ENCODE measurements around the gene BCLAF1.

The BCLAF1 gene

GRCh38 chr6:136289579-136290409 lies at the start of gene BCLAF1:
Gene BCLAF1, minus strand, starts transcription at chr6:136289846. Its CDS starts 9,980 bp downstream, at chr6:136279866.
- peak; percentile 98 to 99 for DNase-seq (ENCODE audit: extremely low read depth in 1 of 2, low read depth in 1 of 2)

GRCh38 chr6:136338486-136338885 lies 48.8 kb upstream of the BCLAF1 start:
- no peak for DNase-seq (ENCODE audit: extremely low read depth in 1 of 2, low read depth in 1 of 2)

- no peak for DNase-seq (ENCODE audit: extremely low read depth in 1 of 2, low read depth in 1 of 2)
Measured at GRCh38 chr6:136337606-136338005, 48.0 kb upstream of the BCLAF1 start.

- no peak for DNase-seq (ENCODE audit: extremely low read depth in 1 of 2, low read depth in 1 of 2)
Measured at GRCh38 chr6:136337121-136337520, 47.5 kb upstream of the BCLAF1 start.

- no peak for DNase-seq (ENCODE audit: extremely low read depth in 1 of 2, low read depth in 1 of 2)
Measured at GRCh38 chr6:136335736-136336363, 46.2 kb upstream of the BCLAF1 start.

GRCh38 chr6:136334853-136335252 lies 45.2 kb upstream of the BCLAF1 start:
- no peak for DNase-seq (ENCODE audit: extremely low read depth in 1 of 2, low read depth in 1 of 2)

GRCh38 chr6:136334465-136334846 lies 44.8 kb upstream of the BCLAF1 start:
- DNase-seq (ENCODE audit: extremely low read depth in 1 of 2, low read depth in 1 of 2), result no peak

GRCh38 chr6:136333824-136334464 lies 44.3 kb upstream of the BCLAF1 start:
- DNase-seq (ENCODE audit: extremely low read depth in 1 of 2, low read depth in 1 of 2), result no peak

- no peak for DNase-seq (ENCODE audit: extremely low read depth in 1 of 2, low read depth in 1 of 2)
Measured at GRCh38 chr6:136331461-136331860, 41.8 kb upstream of the BCLAF1 start.

- no peak for DNase-seq (ENCODE audit: extremely low read depth in 1 of 2, low read depth in 1 of 2)
Measured at GRCh38 chr6:136330634-136331033, 41.0 kb upstream of the BCLAF1 start.

GRCh38 chr6:136326038-136326553 lies 36.5 kb upstream of the BCLAF1 start:
- no peak for DNase-seq (ENCODE audit: extremely low read depth in 1 of 2, low read depth in 1 of 2)

- DNase-seq (ENCODE audit: extremely low read depth in 1 of 2, low read depth in 1 of 2), result no peak
Measured at GRCh38 chr6:136324686-136325380, 35.2 kb upstream of the BCLAF1 start.

- DNase-seq (ENCODE audit: extremely low read depth in 1 of 2, low read depth in 1 of 2), result no peak
Measured at GRCh38 chr6:136323431-136324112, 33.9 kb upstream of the BCLAF1 start.

- no peak for DNase-seq (ENCODE audit: extremely low read depth in 1 of 2, low read depth in 1 of 2)
Measured at GRCh38 chr6:136319732-136320131, 30.1 kb upstream of the BCLAF1 start.

- no peak for DNase-seq (ENCODE audit: extremely low read depth in 1 of 2, low read depth in 1 of 2)
Measured at GRCh38 chr6:136318676-136319075, 29.0 kb upstream of the BCLAF1 start.

- no peak for DNase-seq (ENCODE audit: extremely low read depth in 1 of 2, low read depth in 1 of 2)
Measured at GRCh38 chr6:136317971-136318370, 28.3 kb upstream of the BCLAF1 start.

GRCh38 chr6:136317021-136317694 lies 27.5 kb upstream of the BCLAF1 start:
- peak; percentile 9 to 27 for DNase-seq (ENCODE audit: extremely low read depth in 1 of 2, low read depth in 1 of 2)

GRCh38 chr6:136315594-136315993 lies 25.9 kb upstream of the BCLAF1 start:
- no peak for DNase-seq (ENCODE audit: extremely low read depth in 1 of 2, low read depth in 1 of 2)

GRCh38 chr6:136312975-136313374 lies 23.3 kb upstream of the BCLAF1 start:
- DNase-seq (ENCODE audit: extremely low read depth in 1 of 2, low read depth in 1 of 2), result no peak

Data from activated CD8-positive, alpha-beta memory T cell treated with anti-CD3 and anti-CD28 coated beads for 1 hour (primary cell).